Neuronal stem cell (in vitro differentiated cells): ENCODE data around the gene SOX9.

ENCODE experiments used
- DNase-seq: peaks from one replicate; pipeline ENCODE4 v3.0.0-alpha.2; 2013; ENCODE audit warnings: low spot score
- H2AFZ ChIP-seq: one replicate; pipeline ENCODE4 v1.6.1; 2013; ENCODE audit warnings: mild to moderate bottlenecking, low read length, inconsistent platforms
- H2AK5ac ChIP-seq: 2 replicates; pipeline ENCODE4 v1.6.1; 2013; ENCODE audit warnings: low read depth, mild to moderate bottlenecking, inconsistent platforms, low read length, moderate library complexity, mixed read lengths
- H2BK120ac ChIP-seq: 2 replicates; pipeline ENCODE4 v1.6.1; 2013; ENCODE audit warnings: low read depth, mild to moderate bottlenecking, inconsistent platforms, low read length, moderate library complexity, mixed read lengths
- H2BK12ac ChIP-seq: one replicate; pipeline ENCODE4 v1.6.1; 2013; ENCODE audit warnings: low read length, inconsistent platforms
- H2BK15ac ChIP-seq: 2 replicates; pipeline ENCODE4 v1.6.1; 2013; ENCODE audit warnings: mild to moderate bottlenecking, low read length, inconsistent platforms, mixed read lengths
- H2BK5ac ChIP-seq: one replicate; pipeline ENCODE4 v1.6.1; 2013; ENCODE audit warnings: inconsistent platforms, mild to moderate bottlenecking, low read length, moderate library complexity
- H3K14ac ChIP-seq: one replicate; pipeline ENCODE4 v1.6.1; 2013; ENCODE audit warnings: low read length, inconsistent platforms
- H3K18ac ChIP-seq: 2 replicates; pipeline ENCODE4 v1.6.1; 2013; ENCODE audit warnings: low read length, inconsistent platforms
- H3K23ac ChIP-seq: 2 replicates; pipeline ENCODE4 v1.6.1; 2013; ENCODE audit warnings: low read depth, mild to moderate bottlenecking, mixed read lengths, low read length, inconsistent platforms; ENCODE audit not compliant: poor library complexity
- H3K27ac ChIP-seq: replicated peaks from 3 replicates; pipeline ENCODE4 v1.5.1; 2013; ENCODE audit warnings: low read length, inconsistent platforms
- H3K27me3 ChIP-seq, 3 experiments: 2 replicates each; pipeline ENCODE4 v1.6.1; 2013; ENCODE audit warnings: low read length in 3 of 3, mild to moderate bottlenecking in 2 of 3, inconsistent platforms in 1 of 3, low read depth in 1 of 3, mixed read lengths in 1 of 3, moderate library complexity in 1 of 3; ENCODE audit not compliant: control insufficient read depth in 3 of 3, insufficient read depth in 3 of 3
- H3K36me3 ChIP-seq, 2 donors: replicated peaks in 1 of 2; 2 replicates each; pipeline ENCODE4 v1.6.1; 2013; ENCODE audit warnings: low read length in 2 of 2; ENCODE audit not compliant: control insufficient read depth in 2 of 2, insufficient read depth in 2 of 2
- H3K4ac ChIP-seq: 2 replicates; pipeline ENCODE4 v1.6.1; 2013; ENCODE audit warnings: inconsistent platforms, mild to moderate bottlenecking, low read length, moderate library complexity
- H3K4me1 ChIP-seq, 2 donors: 1 replicate in 1 of 2; 2 replicates in 1 of 2; pipeline ENCODE4 v1.6.1; 2013; ENCODE audit warnings: low read length in 2 of 2, low read depth in 1 of 2; ENCODE audit not compliant: control insufficient read depth in 2 of 2, insufficient read depth in 1 of 2
- H3K4me2 ChIP-seq: one replicate; pipeline ENCODE4 v1.6.1; 2013; ENCODE audit warnings: mild to moderate bottlenecking, low read length, inconsistent platforms; ENCODE audit not compliant: insufficient read depth, poor library complexity, severe bottlenecking
- H3K4me3 ChIP-seq, 2 donors: 2 replicates each; pipeline ENCODE4 v1.5.1; 2013; ENCODE audit warnings: low read length in 2 of 2, mild to moderate bottlenecking in 2 of 2, inconsistent platforms in 1 of 2, moderate library complexity in 1 of 2
- H3K79me1 ChIP-seq: one replicate; pipeline ENCODE4 v1.6.1; 2013; ENCODE audit warnings: low read depth, mild to moderate bottlenecking, inconsistent platforms, low read length, moderate library complexity
- H3K9ac ChIP-seq: one replicate; pipeline ENCODE4 v1.6.1; 2013; ENCODE audit warnings: mild to moderate bottlenecking, low read depth, low read length, inconsistent platforms; ENCODE audit not compliant: poor library complexity
- H3K9me3 ChIP-seq, 2 donors: replicated peaks in 1 of 2; 2 replicates each; pipeline versions ENCODE3 to v1.6.1; 2013; ENCODE audit warnings: low read length in 2 of 2, mild to moderate bottlenecking in 2 of 2, inconsistent platforms in 1 of 2, low read depth in 1 of 2, mixed read lengths in 1 of 2, moderate library complexity in 1 of 2; ENCODE audit not compliant: control insufficient read depth in 2 of 2, insufficient read depth in 1 of 2
- H4K8ac ChIP-seq: one replicate; pipeline ENCODE4 v1.6.1; 2013; ENCODE audit warnings: low read depth, mild to moderate bottlenecking, inconsistent platforms, low read length, moderate library complexity
- H4K91ac ChIP-seq: one replicate; pipeline ENCODE4 v1.6.1; 2013; ENCODE audit warnings: low read length, low read depth, mild to moderate bottlenecking, inconsistent platforms; ENCODE audit not compliant: poor library complexity
- WGBS, 2 donors: extraction: QIAGEN DNeasy Blood & Tissue Kit; methylation state at CpG; one replicate each; pipeline ENCODE4 v1.1.7; 2013; ENCODE audit warnings: missing lambda C conversion rate in 2 of 2, mixed read lengths in 1 of 2; ENCODE audit not compliant: insufficient read length in 2 of 2, insufficient replicate concordance in 1 of 2; ENCODE audit errors: extremely low coverage in 2 of 2; 5-methylcytosine and 5-hydroxymethylcytosine counted together

The SOX9 gene

DNA sequence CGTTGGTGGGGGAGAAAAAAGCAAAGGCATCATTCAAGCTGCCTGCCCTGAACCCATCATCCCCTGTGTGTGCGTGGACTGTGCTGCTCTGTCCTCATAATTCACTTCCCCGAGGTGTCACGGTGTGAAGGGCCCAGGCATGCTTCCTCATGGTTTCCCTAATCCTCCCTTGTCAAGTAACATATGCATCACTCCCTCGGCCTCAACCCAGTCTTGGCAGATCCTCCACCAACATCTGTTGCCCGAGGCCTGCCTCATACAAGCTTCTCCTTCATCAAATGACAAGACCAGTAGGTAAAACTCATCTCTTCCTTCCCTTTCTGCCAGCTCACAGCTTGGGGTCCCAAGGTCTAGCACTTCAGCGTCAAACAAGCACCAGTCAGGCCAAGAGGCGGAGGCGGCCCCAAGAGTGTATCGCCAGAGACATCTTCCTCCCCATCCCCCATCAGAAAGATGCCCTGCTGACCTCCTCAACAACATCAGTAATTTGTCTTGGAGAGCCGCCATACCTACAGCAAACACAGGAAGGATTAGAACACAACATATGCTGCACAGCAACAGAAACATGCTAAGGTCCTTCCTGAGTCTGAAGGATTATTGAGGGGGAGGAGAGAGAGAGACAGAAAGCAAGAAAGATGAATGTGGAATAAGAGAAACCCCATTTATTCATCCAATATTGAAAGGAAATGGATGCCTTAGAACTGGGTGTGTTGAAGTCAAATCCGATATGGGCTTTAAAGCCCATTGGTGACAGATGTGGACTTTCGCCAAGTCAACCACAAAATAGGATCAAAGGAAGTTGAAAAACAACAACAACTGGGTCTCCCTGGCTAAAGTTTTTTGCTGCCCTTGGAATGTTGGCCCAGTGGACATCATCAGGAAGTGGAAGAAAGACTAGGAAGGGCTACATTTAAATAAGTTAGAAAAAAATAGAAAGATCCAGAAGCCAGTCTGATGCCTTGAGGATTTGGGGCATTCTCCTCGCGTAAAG is 38.4 kb downstream of the SOX9 start:
- Histone ChIP-seq H4K8ac (no peak overlapping the region), H3K4me3 (no peak overlapping the region), H3K4ac (no peak overlapping the region), H3K27me3 (no peaks in the 10 kb centered on the region), H3K4me2 (no peak overlapping the region), H3K23ac (no peak overlapping the region), H3K36me3 (no peaks in the 10 kb centered on the region), H2BK5ac (no peak overlapping the region), H4K91ac (no peak overlapping the region), H3K79me1 (no peaks in the 10 kb centered on the region), H3K9me3 (no peaks in the 10 kb centered on the region), H2AFZ (no peak overlapping the region), H2BK120ac (no peak overlapping the region), H2BK12ac (no peak overlapping the region), H3K9ac (no peak overlapping the region), H3K4me1 (no peaks in the 10 kb centered on the region), H2BK15ac (no peak overlapping the region), H3K14ac (no peak overlapping the region), H3K27ac (no peak overlapping the region), H3K18ac (no peak overlapping the region), H2AK5ac (peak overlapping the region; percentile 53)
- no peak for DNase-seq
- no CpG with 5 or more reads among the region's 15 CpGs for WGBS, 2 donors

DNA sequence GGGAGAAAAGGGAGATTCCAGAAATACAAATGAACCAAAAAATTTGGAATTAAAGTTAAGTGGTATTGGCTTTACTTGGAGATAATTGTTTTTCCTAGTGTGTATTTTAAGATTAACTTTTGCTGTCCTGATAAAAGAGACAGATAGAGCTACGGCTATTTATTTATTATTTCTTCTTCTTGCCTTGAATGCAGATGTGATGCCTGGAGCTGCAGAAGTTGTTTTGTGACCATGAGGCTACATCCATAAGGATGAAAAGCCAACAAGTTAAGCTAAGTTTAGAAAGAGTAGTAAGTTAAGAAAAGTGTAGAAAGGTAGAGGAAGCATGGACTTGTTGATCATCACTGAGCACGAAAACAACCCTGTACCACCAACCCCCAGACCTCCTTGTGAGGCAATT is 41.7 kb downstream of the SOX9 start:
- no peak overlapping the region for H3K23ac ChIP-seq
- H2AK5ac ChIP-seq, result no peak overlapping the region
- no peaks in the 10 kb centered on the region for H3K79me1 ChIP-seq
- H3K27ac ChIP-seq, result no peak overlapping the region
- no peak overlapping the region for H2BK120ac ChIP-seq
- peaks cover 5 to 8% of the 10 kb centered on the region in 2 donors for H3K4me1 ChIP-seq
- H3K14ac ChIP-seq, result no peak overlapping the region
- no peak overlapping the region for H3K9ac ChIP-seq
- no peak overlapping the region for H3K4me2 ChIP-seq
- no peak overlapping the region for H2AFZ ChIP-seq
- no peak overlapping the region for H2BK12ac ChIP-seq
- no peak overlapping the region for H2BK15ac ChIP-seq
- no peak overlapping the region for H2BK5ac ChIP-seq
- H3K4me3 ChIP-seq, result no peak overlapping the region
- no peak overlapping the region for H4K91ac ChIP-seq
- no peak overlapping the region for H3K4ac ChIP-seq
- DNase-seq, result no peak
- H3K36me3 ChIP-seq, result no peaks in the 10 kb centered on the region
- H4K8ac ChIP-seq, result no peak overlapping the region
- H3K27me3 ChIP-seq, result no peaks in the 10 kb centered on the region
- no peak overlapping the region for H3K18ac ChIP-seq
- WGBS, 2 donors, result no CpG with 5 or more reads among the region's 2 CpGs
- no peaks in the 10 kb centered on the region for H3K9me3 ChIP-seq

DNA sequence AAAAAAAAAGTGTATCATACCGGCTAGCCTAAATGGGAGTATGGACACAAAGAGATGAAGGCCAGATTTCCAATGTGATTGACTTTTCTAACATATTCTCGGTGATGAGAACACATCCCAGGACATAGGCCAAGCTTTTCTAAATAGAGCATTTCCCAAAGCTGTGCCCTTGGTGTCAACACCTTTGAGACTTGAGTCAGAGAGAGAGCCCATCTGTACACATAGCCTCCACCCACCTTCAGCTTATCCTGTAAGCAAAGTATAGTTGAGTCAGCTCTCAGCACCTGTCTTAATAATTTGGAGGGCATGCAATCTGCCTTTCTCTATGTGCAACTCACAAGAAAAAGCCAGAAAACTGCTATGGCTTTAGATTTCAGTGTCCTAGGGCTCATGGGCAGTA is 42.7 kb downstream of the SOX9 start:
- Histone ChIP-seq H4K91ac (no peak overlapping the region), H3K27me3 (no peaks in the 10 kb centered on the region), H2BK120ac (no peak overlapping the region), H3K4me1 (peaks cover 5 to 8% of the 10 kb centered on the region in 2 donors), H3K18ac (no peak overlapping the region), H3K79me1 (no peaks in the 10 kb centered on the region), H3K4me2 (no peak overlapping the region), H3K4ac (no peak overlapping the region), H2AFZ (no peak overlapping the region), H3K9me3 (no peaks in the 10 kb centered on the region), H3K23ac (no peak overlapping the region), H2BK15ac (no peak overlapping the region), H3K14ac (no peak overlapping the region), H2AK5ac (no peak overlapping the region), H3K27ac (no peak overlapping the region), H2BK12ac (no peak overlapping the region), H3K9ac (no peak overlapping the region), H2BK5ac (no peak overlapping the region), H3K36me3 (no peaks in the 10 kb centered on the region), H3K4me3 (no peak overlapping the region), H4K8ac (no peak overlapping the region)
- no peak for DNase-seq
- no CpG with 5 or more reads among the region's 2 CpGs for WGBS, 2 donors

DNA sequence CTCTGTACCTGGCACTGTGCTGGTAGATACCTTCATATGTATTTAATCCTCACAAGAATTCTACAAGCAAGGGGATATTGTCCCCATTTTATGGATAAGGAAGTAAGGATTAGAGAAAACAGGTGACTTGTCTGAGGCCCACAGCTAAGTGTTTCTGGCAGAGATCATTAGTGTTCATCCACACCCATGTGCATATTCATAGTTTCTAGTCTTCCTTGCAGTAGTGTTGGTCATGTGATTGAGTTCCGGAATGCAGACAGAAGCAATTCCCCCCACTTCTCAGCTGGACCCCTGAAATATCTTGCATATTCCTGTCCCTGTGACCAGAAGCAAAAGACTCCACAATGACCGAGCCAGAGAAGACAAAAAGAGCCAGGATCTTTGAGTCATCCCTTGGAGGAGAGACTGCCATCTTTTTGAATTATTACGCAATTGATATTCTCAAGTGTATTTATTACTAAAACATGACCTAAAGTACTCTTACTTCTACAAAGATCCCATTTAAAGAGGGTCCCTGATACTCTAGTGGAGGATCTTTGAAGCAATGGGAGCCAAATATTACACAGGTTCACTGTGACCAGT is 43.4 kb downstream of the SOX9 start:
- Histone ChIP-seq H2BK5ac (no peak overlapping the region), H3K79me1 (no peaks in the 10 kb centered on the region), H2BK15ac (no peak overlapping the region), H3K23ac (no peak overlapping the region), H3K27me3 (no peaks in the 10 kb centered on the region), H3K36me3 (no peaks in the 10 kb centered on the region), H3K14ac (no peak overlapping the region), H3K9ac (no peak overlapping the region), H2BK120ac (no peak overlapping the region), H3K9me3 (no peaks in the 10 kb centered on the region), H2AK5ac (no peak overlapping the region), H3K4me2 (no peak overlapping the region), H3K4me1 (peaks cover 5 to 8% of the 10 kb centered on the region in 2 donors), H3K18ac (no peak overlapping the region), H3K4ac (no peak overlapping the region), H2BK12ac (no peak overlapping the region), H3K4me3 (no peak overlapping the region), H3K27ac (no peak overlapping the region), H4K8ac (no peak overlapping the region), H4K91ac (no peak overlapping the region), H2AFZ (no peak overlapping the region)
- no CpG with 5 or more reads among the region's 3 CpGs for WGBS, 2 donors
- DNase-seq, result no peak
